Fibroblast of lung (primary cell): ENCODE results near the gene BCKDK. TPM values are rescaled to one million over a fixed set of nuclear protein-coding genes. Genes with fewer than 3 reads are reported as not detected.
A peak's percentile ranks its signal among the peaks of the same experiment; 100 is the strongest.

Experiments used
- DNase-seq, 2 donors: peaks; one replicate each; pipeline versions ENCODE4 v3.0.0 to v3.0.0-alpha.2; 2010; ENCODE audit warnings: low read depth in 2 of 2
- H2AFZ ChIP-seq: 2 replicates; pipeline ENCODE4 v1.5.1; 2012; ENCODE audit warnings: low read length, control low read depth, inconsistent platforms
- H3K27ac ChIP-seq: 2 replicates; pipeline ENCODE4 v1.5.1; 2011; ENCODE audit warnings: low read length, control low read depth; ENCODE audit not compliant: insufficient read depth
- H3K27me3 ChIP-seq: 2 replicates; pipeline ENCODE4 v1.5.1; 2011; ENCODE audit warnings: mild to moderate bottlenecking, low read length; ENCODE audit not compliant: control insufficient read depth, insufficient read depth
- H3K36me3 ChIP-seq: 2 replicates; pipeline ENCODE4 v1.5.1; 2011; ENCODE audit warnings: low read length; ENCODE audit not compliant: control insufficient read depth, insufficient read depth
- H3K4me1 ChIP-seq: 2 replicates; pipeline ENCODE4 v1.5.1; 2011; ENCODE audit warnings: low read length; ENCODE audit not compliant: control insufficient read depth, insufficient read depth; ENCODE audit errors: extremely low read depth
- H3K4me2 ChIP-seq: 2 replicates; pipeline ENCODE4 v1.5.1; 2011; ENCODE audit warnings: low read length, control low read depth; ENCODE audit not compliant: insufficient read depth; ENCODE audit errors: extremely low read depth
- H3K4me3 ChIP-seq, 4 experiments: fragments of 200-600 bp in 1 of 4; sonication (generic) in 1 of 4; replicated peaks in 1 of 4; 2 replicates each; pipeline ENCODE4 v1.5.1; 2011 to 2016; ENCODE audit warnings: low read length in 4 of 4, low read depth in 3 of 4, mild to moderate bottlenecking in 3 of 4, control low read depth in 2 of 4, inconsistent platforms in 1 of 4, mixed read lengths in 1 of 4; ENCODE audit not compliant: insufficient read depth in 1 of 4; ENCODE audit errors: control extremely low read depth in 1 of 4
- H3K79me2 ChIP-seq: 2 replicates; pipeline ENCODE4 v1.5.1; 2012; ENCODE audit warnings: mild to moderate bottlenecking, low read length, inconsistent platforms; ENCODE audit not compliant: control insufficient read depth, insufficient read depth
- H3K9ac ChIP-seq: 2 replicates; pipeline ENCODE4 v1.5.1; 2011; ENCODE audit warnings: mild to moderate bottlenecking, low read length, control low read depth; ENCODE audit not compliant: insufficient read depth
- H3K9me3 ChIP-seq: 2 replicates; pipeline ENCODE4 v1.5.1; 2012; ENCODE audit warnings: low read depth, low read length; ENCODE audit not compliant: control insufficient read depth, insufficient read depth
- H4K20me1 ChIP-seq: 2 replicates; pipeline ENCODE4 v1.5.1; 2011; ENCODE audit warnings: low read length; ENCODE audit not compliant: control insufficient read depth, insufficient read depth; ENCODE audit errors: extremely low read depth
- CTCF ChIP-seq, 2 donors: IDR thresholded peaks in 1 of 2; conservative IDR thresholded peaks in 1 of 2; 1 replicate in 1 of 2; 2 replicates in 1 of 2; pipeline ENCODE4 v1.5.1; 2011 to 2012; ENCODE audit warnings: low read length in 2 of 2, control low read depth in 1 of 2, inconsistent platforms in 1 of 2, low read depth in 1 of 2, mild to moderate bottlenecking in 1 of 2
- EZH2 ChIP-seq: IDR thresholded peaks from 2 replicates; pipeline ENCODE4 v1.5.1; 2012; ENCODE audit warnings: low read length, control low read depth, mild to moderate bottlenecking; ENCODE audit errors: missing control alignments
- polyA plus RNA-seq, 2 donors: library from polyadenylated mRNA; depleted of rRNA in 1 of 2; stranded (reverse) in 1 of 2; unstranded in 1 of 2; fragments of >200 nt; gene quantifications; 2 replicates each; pipeline ENCODE4 v1.2.1, GENCODE V29; 2011 to 2012; ENCODE audit warnings: missing spikeins in 1 of 2
- total RNA-seq: library from RNA; depleted of rRNA; stranded (reverse); fragments of >200 nt; gene quantifications from 2 replicates; pipeline ENCODE4 v1.2.1, GENCODE V29; 2014

BCKDK gene
- total and polyA plus RNA-seq, 2 donors (not counting 1 experiment from before 2014, with no cell fraction given): 18.5 to 34.8 TPM

GRCh38 chr16:31118223-31119155, 10.3 kb downstream of the BCKDK start:
- peaks cover 15% of the 10 kb centered on the region for H3K79me2 ChIP-seq
- no peak for TF ChIP-seq CTCF (conservative IDR thresholded peaks at IDR 0.05 in 1 of 2, IDR thresholded peaks at IDR 0.05 in 1 of 2; ENCODE audit: low read depth in 1 of 2, low read length in 2 of 2)
- no peak for TF ChIP-seq EZH2
- H3K27ac ChIP-seq: peak overlapping the region; percentile 99
- peak; percentile 52 to 69 for DNase-seq
- peaks cover 7% of the 10 kb centered on the region for H3K36me3 ChIP-seq
- H3K4me1 ChIP-seq: peaks cover 5% of the 10 kb centered on the region
- no peaks in the 10 kb centered on the region for H3K9me3 ChIP-seq
- H3K4me2 ChIP-seq: peak overlapping the region; percentile 99
- no peaks in the 10 kb centered on the region for H4K20me1 ChIP-seq
- peak overlapping the region; percentile 67 for H2AFZ ChIP-seq
- H3K9ac ChIP-seq: peak overlapping the region; percentile 88
- no peaks in the 10 kb centered on the region for H3K27me3 ChIP-seq
- H3K4me3 ChIP-seq: peak overlapping the region; percentile 87 to 96 (median 94)

- Histone ChIP-seq H3K9ac (no peak overlapping the region), H3K36me3 (peaks cover 7% of the 10 kb centered on the region), H3K9me3 (no peaks in the 10 kb centered on the region), H3K4me2 (no peak overlapping the region), H2AFZ (no peak overlapping the region), H3K27ac (no peak overlapping the region), H3K27me3 (no peaks in the 10 kb centered on the region), H3K79me2 (peaks cover 15% of the 10 kb centered on the region), H4K20me1 (no peaks in the 10 kb centered on the region), H3K4me3 (no peak overlapping the region), H3K4me1 (peaks cover 5% of the 10 kb centered on the region)
- DNase-seq: no peak
- TF ChIP-seq EZH2 (no peak), CTCF (conservative IDR thresholded peaks at IDR 0.05 in 1 of 2, IDR thresholded peaks at IDR 0.05 in 1 of 2; ENCODE audit: low read depth in 1 of 2, low read length in 2 of 2) (no peak)
These were observed 11.9 kb downstream of the BCKDK start for GRCh38 chr16:31120129-31120528.

GRCh38 chr16:31125844-31126243, 17.7 kb downstream of the BCKDK start:
- Histone ChIP-seq H3K36me3 (peaks cover 3% of the 10 kb centered on the region), H2AFZ (no peak overlapping the region), H3K9ac (no peak overlapping the region), H3K4me3 (no peak overlapping the region), H3K79me2 (no peaks in the 10 kb centered on the region), H3K27me3 (no peaks in the 10 kb centered on the region), H3K4me2 (no peak overlapping the region), H3K4me1 (no peaks in the 10 kb centered on the region), H3K9me3 (no peaks in the 10 kb centered on the region), H4K20me1 (no peaks in the 10 kb centered on the region), H3K27ac (no peak overlapping the region)
- DNase-seq: no peak
- TF ChIP-seq CTCF (conservative IDR thresholded peaks at IDR 0.05 in 1 of 2, IDR thresholded peaks at IDR 0.05 in 1 of 2; ENCODE audit: low read depth in 1 of 2, low read length in 2 of 2) (no peak), EZH2 (no peak)
